ENCODE measurements around the gene CTNNA2.

DNA sequence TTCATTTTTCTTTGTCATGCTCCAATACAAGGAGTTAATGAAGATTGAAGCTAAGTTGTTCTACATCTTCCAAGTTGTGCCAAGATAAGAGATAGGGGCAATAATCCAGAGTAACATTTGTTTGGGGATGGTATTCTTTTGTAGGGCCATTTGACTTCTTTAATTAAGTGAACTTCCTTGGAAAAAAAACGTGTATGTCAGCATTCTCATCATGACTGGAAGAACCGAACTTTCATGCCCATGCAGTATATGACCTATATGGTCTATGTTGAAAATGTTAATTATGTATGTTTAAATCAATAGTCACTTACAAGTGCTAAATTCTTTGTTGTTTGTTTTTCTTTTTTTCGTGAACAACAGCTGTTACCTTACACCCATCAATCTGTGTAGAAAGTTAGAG is 1111.2 kb downstream of the CTNNA2 start:
- no peak for TF ChIP-seq POLR2AphosphoS5 (IDR thresholded peaks at IDR 0.05; ENCODE audit: low read depth, low read length)
- TF ChIP-seq, protein P1, sequence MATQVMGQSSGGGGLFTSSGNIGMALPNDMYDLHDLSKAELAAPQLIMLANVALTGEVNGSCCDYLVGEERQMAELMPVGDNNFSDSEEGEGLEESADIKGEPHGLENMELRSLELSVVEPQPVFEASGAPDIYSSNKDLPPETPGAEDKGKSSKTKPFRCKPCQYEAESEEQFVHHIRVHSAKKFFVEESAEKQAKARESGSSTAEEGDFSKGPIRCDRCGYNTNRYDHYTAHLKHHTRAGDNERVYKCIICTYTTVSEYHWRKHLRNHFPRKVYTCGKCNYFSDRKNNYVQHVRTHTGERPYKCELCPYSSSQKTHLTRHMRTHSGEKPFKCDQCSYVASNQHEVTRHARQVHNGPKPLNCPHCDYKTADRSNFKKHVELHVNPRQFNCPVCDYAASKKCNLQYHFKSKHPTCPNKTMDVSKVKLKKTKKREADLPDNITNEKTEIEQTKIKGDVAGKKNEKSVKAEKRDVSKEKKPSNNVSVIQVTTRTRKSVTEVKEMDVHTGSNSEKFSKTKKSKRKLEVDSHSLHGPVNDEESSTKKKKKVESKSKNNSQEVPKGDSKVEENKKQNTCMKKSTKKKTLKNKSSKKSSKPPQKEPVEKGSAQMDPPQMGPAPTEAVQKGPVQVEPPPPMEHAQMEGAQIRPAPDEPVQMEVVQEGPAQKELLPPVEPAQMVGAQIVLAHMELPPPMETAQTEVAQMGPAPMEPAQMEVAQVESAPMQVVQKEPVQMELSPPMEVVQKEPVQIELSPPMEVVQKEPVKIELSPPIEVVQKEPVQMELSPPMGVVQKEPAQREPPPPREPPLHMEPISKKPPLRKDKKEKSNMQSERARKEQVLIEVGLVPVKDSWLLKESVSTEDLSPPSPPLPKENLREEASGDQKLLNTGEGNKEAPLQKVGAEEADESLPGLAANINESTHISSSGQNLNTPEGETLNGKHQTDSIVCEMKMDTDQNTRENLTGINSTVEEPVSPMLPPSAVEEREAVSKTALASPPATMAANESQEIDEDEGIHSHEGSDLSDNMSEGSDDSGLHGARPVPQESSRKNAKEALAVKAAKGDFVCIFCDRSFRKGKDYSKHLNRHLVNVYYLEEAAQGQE (IDR thresholded peaks at IDR 0.05; ENCODE audit: insufficient read depth in 1 of 2, low read depth in 2 of 2, low read length in 2 of 2): no peak
